Activated naive CD8-positive, alpha-beta T cell treated with anti-CD3 and anti-CD28 coated beads for 36 hours (primary cell): ENCODE measurements around the gene NUSAP1. TPM values are rescaled to one million over a fixed set of nuclear protein-coding genes. Genes with fewer than 3 reads are reported as not detected.
"Not testable (repeated sequence)": the region's sequence is repeated elsewhere in the genome, so short reads cannot be mapped to it uniquely, and the experiment has no call there.

ENCODE experiments used
- DNase-seq: peaks from one replicate; pipeline ENCODE4 v3.0.0; 2021
- H3K27ac Mint-ChIP-seq: one replicate; pipeline ENCODE4 v1.8.0; 2022; ENCODE audit warnings: mild to moderate bottlenecking, moderate library complexity, mixed read lengths
- H3K27me3 Mint-ChIP-seq: one replicate; pipeline ENCODE4 v1.8.0; 2022; ENCODE audit warnings: mild to moderate bottlenecking, mixed read lengths
- H3K36me3 Mint-ChIP-seq: one replicate; pipeline ENCODE4 v1.8.0; 2021; ENCODE audit warnings: mild to moderate bottlenecking, mixed read lengths
- H3K4me1 Mint-ChIP-seq: one replicate; pipeline ENCODE4 v1.8.0; 2021; ENCODE audit warnings: mixed read lengths
- H3K4me3 Mint-ChIP-seq: one replicate; pipeline ENCODE4 v1.8.0; 2022; ENCODE audit warnings: mild to moderate bottlenecking, moderate library complexity, mixed read lengths
- H3K9me3 Mint-ChIP-seq: one replicate; pipeline ENCODE4 v1.8.0; 2022; ENCODE audit warnings: mixed read lengths
- total RNA-seq, 2 experiments: library from RNA; stranded (reverse); gene quantifications; one replicate each; pipeline ENCODE4 v1.2.3, GENCODE V29; 2021

Gene NUSAP1
- total RNA-seq, 2 experiments from 2014 or later = 155 to 165 TPM

- Mint-ChIP-seq H3K27ac (no peak overlapping the region), H3K4me3 (no peak overlapping the region), H3K27me3 (no peaks in the 10 kb centered on the region), H3K4me1 (no peaks in the 10 kb centered on the region), H3K36me3 (peaks cover 43% of the 10 kb centered on the region), H3K9me3 (no peaks in the 10 kb centered on the region)
- no peak for DNase-seq
Observed at GRCh38 chr15:41347236-41347635, 14.6 kb downstream of the NUSAP1 start.

GRCh38 chr15:41350057-41350717 is 17.5 kb downstream of the NUSAP1 start:
- Mint-ChIP-seq H3K4me3 (no peak overlapping the region), H3K36me3 (peaks cover 43% of the 10 kb centered on the region), H3K9me3 (no peaks in the 10 kb centered on the region), H3K27me3 (no peaks in the 10 kb centered on the region), H3K4me1 (no peaks in the 10 kb centered on the region), H3K27ac (no peak overlapping the region)
- no peak for DNase-seq

GRCh38 chr15:41354371-41354770 is 21.7 kb downstream of the NUSAP1 start:
- no peak overlapping the region for H3K27ac Mint-ChIP-seq
- H3K4me1 Mint-ChIP-seq = no peaks in the 10 kb centered on the region
- H3K4me3 Mint-ChIP-seq = no peak overlapping the region
- no peaks in the 10 kb centered on the region for H3K9me3 Mint-ChIP-seq
- DNase-seq = no peak
- peaks cover 50% of the 10 kb centered on the region for H3K36me3 Mint-ChIP-seq
- no peaks in the 10 kb centered on the region for H3K27me3 Mint-ChIP-seq

DNA sequence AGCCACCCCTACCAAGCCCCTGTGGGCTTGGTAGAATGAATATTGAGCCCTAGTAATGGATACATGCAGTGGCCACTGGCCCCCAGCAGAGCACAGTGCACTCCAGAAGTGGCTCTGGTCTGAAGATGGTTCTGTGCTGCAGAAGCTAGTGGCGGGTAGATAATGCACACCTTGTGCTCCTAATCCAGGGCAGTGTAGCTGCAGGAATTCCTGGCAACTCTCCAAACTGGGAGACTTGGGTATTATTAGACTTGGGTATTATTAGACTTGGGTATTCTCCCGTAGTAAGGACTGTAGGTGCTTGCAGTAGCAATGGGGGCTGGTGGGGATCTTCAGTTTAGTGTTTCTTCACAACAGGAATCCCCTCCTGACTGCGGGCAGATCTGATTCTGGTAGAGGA is 34.7 kb downstream of the NUSAP1 start:
- Mint-ChIP-seq H3K36me3 (peaks cover 48% of the 10 kb centered on the region), H3K27ac (no peak overlapping the region), H3K4me3 (no peak overlapping the region), H3K9me3 (no peaks in the 10 kb centered on the region), H3K27me3 (no peaks in the 10 kb centered on the region), H3K4me1 (no peaks in the 10 kb centered on the region)
- no peak for DNase-seq

- H3K4me1 Mint-ChIP-seq = no peaks in the 10 kb centered on the region
- peaks cover 27% of the 10 kb centered on the region for H3K36me3 Mint-ChIP-seq
Observed at GRCh38 chr15:41377978-41378377, 45.3 kb downstream of the NUSAP1 start.

DNA sequence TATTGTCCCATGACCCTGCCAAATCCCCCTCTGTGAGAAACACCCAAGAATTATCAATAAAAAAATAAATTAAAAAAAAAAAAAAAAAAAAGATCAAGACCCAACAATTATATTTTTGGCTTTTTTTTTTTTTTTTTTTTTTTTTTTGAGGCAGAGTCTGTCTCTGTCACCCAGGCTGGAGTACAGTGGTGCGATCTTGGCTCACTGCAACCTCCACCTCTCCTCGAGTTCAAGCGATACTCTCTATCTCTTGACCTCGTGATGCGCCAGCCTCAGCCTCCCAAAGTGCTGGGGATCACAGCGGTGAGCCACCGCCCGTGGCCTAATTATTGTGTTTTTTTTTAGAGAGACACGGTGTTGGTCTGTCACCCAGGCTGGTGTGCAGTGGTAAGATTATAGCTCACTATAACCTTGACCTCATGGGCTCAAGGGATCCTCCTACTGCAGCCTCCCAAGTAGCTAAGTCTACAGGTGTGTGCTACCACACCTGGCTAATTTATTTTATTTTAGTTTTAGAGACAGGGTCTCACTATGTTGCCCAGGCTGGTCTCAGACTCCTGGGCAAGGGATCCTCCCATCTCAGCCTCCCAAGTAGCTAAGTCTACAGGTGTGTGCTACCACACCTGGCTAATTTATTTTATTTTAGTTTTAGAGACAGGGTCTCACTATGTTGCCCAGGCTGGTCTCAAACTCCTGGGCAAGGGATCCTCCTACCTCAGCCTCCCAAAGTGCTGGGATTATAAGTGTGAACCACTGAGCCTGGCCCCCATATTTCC is 51.5 kb downstream of the NUSAP1 start:
- not testable (repeated sequence) for H3K9me3 Mint-ChIP-seq, H3K27ac Mint-ChIP-seq, H3K4me3 Mint-ChIP-seq, DNase-seq, H3K27me3 Mint-ChIP-seq, H3K4me1 Mint-ChIP-seq
- H3K36me3 Mint-ChIP-seq = peaks cover 17% of the 10 kb centered on the region

More at GRCh38 chr15:41377978-41378377, 45.3 kb downstream of the NUSAP1 start:
- H3K9me3 Mint-ChIP-seq = no peaks in the 10 kb centered on the region
- no peaks in the 10 kb centered on the region for H3K27me3 Mint-ChIP-seq
- H3K4me3 Mint-ChIP-seq = no peak overlapping the region
- no peak overlapping the region for H3K27ac Mint-ChIP-seq
- no peak for DNase-seq

DNA sequence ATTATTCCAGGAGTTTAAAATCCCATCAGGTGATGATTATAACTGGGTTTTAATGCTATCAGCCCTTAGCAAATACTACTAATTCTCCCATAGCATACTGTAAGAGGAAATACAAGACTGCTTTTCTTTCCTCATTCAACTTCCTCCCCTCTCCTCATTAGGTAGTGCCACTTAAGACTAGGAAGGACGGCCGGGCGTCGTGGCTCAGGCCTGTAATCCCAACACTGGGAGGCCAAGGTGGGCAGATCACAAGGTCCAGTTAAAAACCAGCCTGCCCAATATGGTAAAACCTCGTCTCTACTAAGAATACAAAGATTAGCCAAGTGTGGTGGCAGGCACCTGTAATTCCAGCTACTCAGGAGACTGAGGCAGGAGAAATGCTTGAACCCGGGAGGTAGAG is 55.0 kb downstream of the NUSAP1 start:
- H3K9me3 Mint-ChIP-seq = no peaks in the 10 kb centered on the region
- DNase-seq = no peak
- no peak overlapping the region for H3K4me3 Mint-ChIP-seq
- H3K27ac Mint-ChIP-seq = no peak overlapping the region
- no peaks in the 10 kb centered on the region for H3K4me1 Mint-ChIP-seq
- no peaks in the 10 kb centered on the region for H3K27me3 Mint-ChIP-seq
- H3K36me3 Mint-ChIP-seq = peaks cover 5% of the 10 kb centered on the region

GRCh38 chr15:41392659-41393058 is 60.0 kb downstream of the NUSAP1 start:
- Mint-ChIP-seq H3K36me3 (peaks cover 22% of the 10 kb centered on the region), H3K4me1 (peaks cover 12% of the 10 kb centered on the region), H3K27me3 (no peaks in the 10 kb centered on the region), H3K9me3 (no peaks in the 10 kb centered on the region), H3K27ac (peak overlapping the region; percentile 50), H3K4me3 (no peak overlapping the region)
- no peak for DNase-seq

DNA sequence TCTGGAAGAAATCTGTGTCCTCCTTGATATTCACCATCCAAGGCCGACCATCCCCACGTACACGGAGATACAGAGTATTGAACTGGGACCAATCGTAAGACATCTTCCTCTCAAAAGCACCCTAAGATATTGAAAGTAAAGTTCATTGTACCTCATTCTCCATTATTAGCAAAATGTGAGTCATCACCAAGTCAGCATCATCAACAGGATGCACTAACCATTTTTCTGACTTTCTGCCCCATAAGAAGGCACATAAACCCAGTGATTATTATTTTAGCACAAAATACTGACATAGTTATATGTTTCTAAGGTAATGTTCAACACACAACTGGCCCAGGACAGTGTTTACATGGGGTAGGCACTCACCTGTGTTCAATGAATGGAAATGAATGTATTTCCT is 62.2 kb downstream of the NUSAP1 start:
- Mint-ChIP-seq H3K9me3 (no peaks in the 10 kb centered on the region), H3K27me3 (no peaks in the 10 kb centered on the region), H3K4me3 (no peak overlapping the region), H3K4me1 (peaks cover 12% of the 10 kb centered on the region), H3K27ac (peak overlapping the region; percentile 75), H3K36me3 (peaks cover 22% of the 10 kb centered on the region)
- no peak for DNase-seq

DNA sequence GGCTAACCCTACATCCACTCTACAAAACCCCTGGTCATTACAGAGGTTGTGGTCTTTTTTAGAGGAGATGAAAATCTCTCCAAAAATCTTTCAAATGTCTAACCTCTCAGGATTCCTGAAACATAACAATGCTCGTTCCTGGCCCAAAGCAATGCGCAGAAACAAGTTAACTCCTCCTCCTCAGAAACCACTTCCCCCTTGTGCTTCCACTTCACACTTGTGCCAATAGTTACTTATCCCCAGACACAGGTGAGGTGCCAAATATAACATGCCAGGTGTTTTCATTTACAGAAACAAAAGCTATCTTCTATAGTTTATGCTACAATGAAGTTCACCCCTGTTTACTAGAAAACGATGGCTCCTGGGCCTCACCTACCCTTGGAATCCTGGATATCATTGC is 63.4 kb downstream of the NUSAP1 start:
- H3K4me1 Mint-ChIP-seq = peaks cover 16% of the 10 kb centered on the region
- H3K4me3 Mint-ChIP-seq = no peak overlapping the region
- H3K9me3 Mint-ChIP-seq = no peaks in the 10 kb centered on the region
- no peak overlapping the region for H3K27ac Mint-ChIP-seq
- DNase-seq = no peak
- peaks cover 23% of the 10 kb centered on the region for H3K36me3 Mint-ChIP-seq
- H3K27me3 Mint-ChIP-seq = no peaks in the 10 kb centered on the region

- Mint-ChIP-seq H3K4me1 (peaks cover 9% of the 10 kb centered on the region), H3K27ac (peak overlapping the region; percentile 92), H3K27me3 (no peaks in the 10 kb centered on the region), H3K4me3 (peak overlapping the region; percentile 92), H3K9me3 (no peaks in the 10 kb centered on the region), H3K36me3 (peaks cover 7% of the 10 kb centered on the region)
- DNase-seq = no peak
Observed at GRCh38 chr15:41401904-41402267, 69.2 kb downstream of the NUSAP1 start.

GRCh38 chr15:41407341-41407740 is 74.7 kb downstream of the NUSAP1 start:
- no peaks in the 10 kb centered on the region for H3K27me3 Mint-ChIP-seq
- H3K9me3 Mint-ChIP-seq = no peaks in the 10 kb centered on the region
- no peak overlapping the region for H3K4me3 Mint-ChIP-seq

GRCh38 chr15:41408234-41408641 is 75.6 kb downstream of the NUSAP1 start:
- Mint-ChIP-seq H3K27ac (no peak overlapping the region), H3K4me1 (peaks cover 5% of the 10 kb centered on the region), H3K27me3 (no peaks in the 10 kb centered on the region), H3K4me3 (no peak overlapping the region), H3K36me3 (no peaks in the 10 kb centered on the region), H3K9me3 (no peaks in the 10 kb centered on the region)
- DNase-seq = no peak

More at GRCh38 chr15:41407341-41407740, 74.7 kb downstream of the NUSAP1 start:
- no peak overlapping the region for H3K27ac Mint-ChIP-seq
- no peak for DNase-seq
- peaks cover 5% of the 10 kb centered on the region for H3K4me1 Mint-ChIP-seq
- H3K36me3 Mint-ChIP-seq = peaks cover 3% of the 10 kb centered on the region

DNA sequence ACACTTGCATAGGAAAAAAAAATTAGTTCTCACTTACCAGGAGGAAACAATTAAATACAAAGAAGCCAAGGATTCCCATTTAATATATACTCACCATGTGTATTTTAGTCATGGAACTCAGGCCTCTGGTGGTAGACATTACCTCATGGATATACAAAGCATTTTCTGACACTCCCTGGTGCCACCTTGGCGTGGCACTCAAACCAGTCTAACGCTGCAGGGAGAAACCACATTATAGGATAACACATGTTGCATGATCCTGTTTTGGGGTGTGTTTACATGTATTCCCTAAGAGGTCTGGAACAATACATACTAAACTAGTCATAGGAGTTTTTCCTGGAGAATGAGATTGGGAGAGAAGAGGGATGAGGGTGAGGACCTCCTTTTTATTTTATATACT is 78.3 kb downstream of the NUSAP1 start:
- Mint-ChIP-seq H3K4me1 (peaks cover 9% of the 10 kb centered on the region), H3K27ac (no peak overlapping the region), H3K4me3 (no peak overlapping the region), H3K36me3 (peaks cover 10% of the 10 kb centered on the region), H3K27me3 (no peaks in the 10 kb centered on the region), H3K9me3 (peaks cover 2% of the 10 kb centered on the region)
- no peak for DNase-seq

- no peaks in the 10 kb centered on the region for H3K27me3 Mint-ChIP-seq
- no peak overlapping the region for H3K27ac Mint-ChIP-seq
- peaks cover 9% of the 10 kb centered on the region for H3K4me1 Mint-ChIP-seq
- peaks cover 2% of the 10 kb centered on the region for H3K9me3 Mint-ChIP-seq
- peaks cover 11% of the 10 kb centered on the region for H3K36me3 Mint-ChIP-seq
- DNase-seq = no peak
- H3K4me3 Mint-ChIP-seq = no peak overlapping the region
Observed at GRCh38 chr15:41411441-41411840, 78.8 kb downstream of the NUSAP1 start.
